ENCODE data around the gene LRRFIP1. TPM values are rescaled to one million over a fixed set of nuclear protein-coding genes. Genes with fewer than 3 reads are reported as not detected.
"Not testable (repeated sequence)": the region's sequence is repeated elsewhere in the genome, so short reads cannot be mapped to it uniquely, and the experiment has no call there.

The LRRFIP1 gene
- total RNA-seq, 1 donor from 2014 or later = 103 TPM

DNA sequence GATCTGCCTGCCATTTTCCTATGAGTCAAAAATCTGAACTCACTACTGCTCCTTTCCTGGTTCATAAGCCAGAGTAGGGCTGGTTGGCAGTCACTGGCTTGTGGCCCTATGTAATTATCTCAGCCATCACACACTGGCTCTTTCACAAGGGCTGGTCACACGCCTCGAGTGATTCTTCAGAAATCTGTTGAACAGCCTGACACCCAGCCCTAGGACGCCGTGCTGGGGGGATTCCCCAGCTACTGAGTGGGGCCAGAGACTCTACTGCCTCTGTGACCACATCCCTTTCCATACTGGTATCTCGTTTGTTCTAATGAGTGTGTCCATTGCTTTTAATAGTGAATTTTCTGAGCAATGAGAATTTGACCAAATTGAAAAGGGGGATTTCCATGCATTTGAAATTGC is 125.4 kb downstream of the LRRFIP1 start:
- ATAC-seq = peak; percentile 34

DNA sequence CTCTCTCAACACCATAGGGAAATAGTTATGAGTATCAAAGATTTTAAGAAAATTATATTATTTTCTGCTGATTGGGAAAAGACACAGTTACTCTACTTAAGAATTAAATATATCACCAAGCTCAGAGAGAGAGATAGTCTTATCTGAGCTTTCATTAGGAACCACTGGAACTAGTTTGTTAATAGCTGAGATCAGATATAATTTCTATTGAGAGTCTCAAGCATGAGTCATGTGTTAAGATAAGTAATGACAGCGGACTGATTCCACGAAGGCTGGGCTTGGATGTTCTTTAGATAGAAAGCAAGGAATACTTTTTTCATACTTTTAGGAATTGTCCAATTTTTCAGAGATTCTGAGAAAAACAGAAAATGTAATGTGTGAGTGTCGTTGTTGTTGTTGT is 126.8 kb downstream of the LRRFIP1 start:
- ATAC-seq = no peak

DNA sequence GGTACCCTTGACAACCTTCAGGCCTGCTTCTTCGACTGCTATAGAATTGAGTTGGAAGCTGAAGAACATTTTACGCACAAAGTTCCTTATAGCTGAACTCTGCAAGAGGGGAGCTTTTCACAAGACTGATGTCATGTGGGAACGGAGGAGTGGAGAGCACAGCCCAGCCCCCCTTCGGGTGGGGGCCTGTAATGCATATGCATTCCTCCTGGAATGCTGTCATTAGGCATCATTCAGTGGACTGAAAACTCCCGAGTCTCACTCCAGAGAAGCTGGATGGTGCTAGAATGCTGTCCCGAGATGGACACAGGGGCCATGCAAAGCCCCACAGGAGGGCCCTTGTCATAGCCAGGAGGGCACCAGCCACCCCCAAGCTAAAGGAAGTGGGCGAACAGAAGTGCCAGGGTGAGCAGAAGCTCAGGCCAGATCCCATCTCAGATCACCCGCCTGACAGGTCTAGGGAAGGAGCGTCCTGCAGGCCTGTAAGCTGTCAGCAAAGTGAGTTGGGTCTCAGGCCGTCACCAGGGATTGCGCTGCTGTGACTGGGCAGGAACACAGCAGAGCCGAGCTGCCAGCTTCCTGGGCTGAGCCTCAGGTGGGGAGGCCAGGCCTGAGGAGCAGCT is 127.3 kb downstream of the LRRFIP1 start:
- peak; percentile 18 for ATAC-seq

DNA sequence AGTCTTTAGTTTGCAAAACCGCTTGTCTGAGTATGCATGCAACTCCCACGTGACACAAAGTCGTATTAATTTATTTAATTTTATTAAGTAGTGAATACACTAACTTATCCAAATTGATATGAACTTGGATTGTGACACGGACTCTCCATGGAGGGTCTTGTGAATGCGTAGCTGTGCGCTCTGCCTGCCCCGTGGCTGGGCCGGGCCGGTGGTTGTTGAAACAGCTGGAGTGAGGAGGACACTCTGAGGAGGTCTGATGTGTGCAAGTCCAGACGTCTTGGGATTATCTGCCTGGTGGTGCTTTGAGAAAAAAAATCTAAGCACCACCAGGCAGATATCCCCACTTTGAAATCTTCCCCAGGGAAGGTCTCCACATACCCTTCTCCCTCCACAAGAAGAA is 130.2 kb downstream of the LRRFIP1 start:
- no peak for ATAC-seq

DNA sequence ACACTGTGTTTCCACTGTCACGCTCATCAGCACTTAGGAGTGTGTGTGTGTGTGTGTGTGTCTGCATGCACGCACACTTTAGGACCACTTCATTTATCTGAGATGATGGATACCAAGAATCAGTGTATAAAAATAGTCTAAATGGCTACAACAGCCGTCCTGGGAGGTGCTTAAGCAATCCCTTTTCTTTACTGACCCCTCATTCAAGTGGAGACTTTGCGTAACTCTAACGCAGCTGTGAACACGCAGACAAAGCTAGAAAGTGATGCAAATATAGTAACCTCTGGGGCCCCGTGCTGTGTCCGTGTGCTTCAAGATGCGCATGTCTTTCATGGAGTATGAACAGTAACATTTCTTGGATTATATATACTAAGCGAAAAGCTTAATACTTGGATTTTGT is 130.8 kb downstream of the LRRFIP1 start:
- no peak for ATAC-seq

DNA sequence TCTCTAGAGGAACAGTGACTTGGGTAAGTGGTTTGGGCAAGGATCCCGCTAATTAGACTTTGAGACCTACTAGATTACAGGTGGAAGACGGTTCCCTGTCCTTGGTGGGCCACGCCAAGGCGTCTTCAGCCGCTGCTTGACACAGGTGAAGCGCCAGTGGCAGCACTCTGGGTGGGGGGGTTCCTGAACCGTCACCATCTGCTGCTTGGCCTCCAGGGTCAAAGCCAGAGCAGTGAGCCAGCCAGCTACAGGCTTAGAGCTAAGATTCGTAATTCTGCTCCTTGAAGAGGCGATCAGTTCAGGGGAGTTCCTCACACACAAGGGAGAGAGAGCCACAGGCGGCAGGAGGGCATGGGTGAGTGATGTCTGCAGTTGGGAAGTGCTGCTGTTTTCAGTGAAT is 131.8 kb downstream of the LRRFIP1 start:
- no peak for ATAC-seq

DNA sequence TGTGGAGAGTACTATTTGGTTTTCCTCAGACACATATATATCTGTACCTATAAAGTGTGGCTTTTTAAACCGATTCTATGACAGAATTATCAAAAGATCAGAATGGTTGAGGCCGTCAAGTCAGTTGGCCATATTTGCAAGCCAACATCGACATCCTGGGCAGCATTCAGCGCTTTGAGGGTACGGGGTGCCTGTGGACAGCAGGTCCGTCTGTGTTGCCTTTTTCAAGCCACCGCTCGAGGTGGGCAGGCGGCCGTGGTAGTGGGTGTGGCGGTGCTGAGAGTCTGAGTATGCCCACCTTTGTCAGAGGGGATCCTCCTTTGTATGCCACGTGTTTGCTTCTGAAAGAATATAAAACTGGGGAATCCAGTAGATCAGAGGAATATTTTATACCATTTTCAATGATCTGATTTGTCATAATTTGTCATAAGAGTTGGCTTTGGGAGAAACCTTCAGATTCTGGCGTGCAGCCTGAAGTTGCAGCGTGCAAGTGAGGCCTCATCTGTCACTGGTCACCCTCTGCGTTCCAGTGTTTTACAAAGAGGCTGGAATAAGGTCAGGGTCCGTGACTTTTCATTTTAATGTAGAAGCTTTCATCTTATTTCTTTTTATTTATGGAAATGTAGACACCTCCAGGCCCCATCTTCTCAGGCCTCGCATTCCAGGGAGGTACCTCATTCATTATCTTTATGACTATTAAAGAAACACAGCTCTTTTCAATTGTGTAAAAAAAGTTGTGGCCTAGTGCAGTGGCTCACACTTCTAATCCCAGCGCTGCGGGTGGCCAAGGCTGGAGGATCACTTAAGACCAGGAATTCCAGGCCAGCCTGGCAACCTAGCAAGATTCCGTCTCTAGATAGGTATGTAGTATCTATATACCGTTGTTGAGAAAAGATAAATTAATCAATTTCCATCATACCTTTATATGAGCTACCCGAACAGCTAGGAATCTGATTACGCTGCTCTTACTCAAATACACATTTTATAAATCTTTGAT is 133.4 kb downstream of the LRRFIP1 start:
- ATAC-seq = no peak

DNA sequence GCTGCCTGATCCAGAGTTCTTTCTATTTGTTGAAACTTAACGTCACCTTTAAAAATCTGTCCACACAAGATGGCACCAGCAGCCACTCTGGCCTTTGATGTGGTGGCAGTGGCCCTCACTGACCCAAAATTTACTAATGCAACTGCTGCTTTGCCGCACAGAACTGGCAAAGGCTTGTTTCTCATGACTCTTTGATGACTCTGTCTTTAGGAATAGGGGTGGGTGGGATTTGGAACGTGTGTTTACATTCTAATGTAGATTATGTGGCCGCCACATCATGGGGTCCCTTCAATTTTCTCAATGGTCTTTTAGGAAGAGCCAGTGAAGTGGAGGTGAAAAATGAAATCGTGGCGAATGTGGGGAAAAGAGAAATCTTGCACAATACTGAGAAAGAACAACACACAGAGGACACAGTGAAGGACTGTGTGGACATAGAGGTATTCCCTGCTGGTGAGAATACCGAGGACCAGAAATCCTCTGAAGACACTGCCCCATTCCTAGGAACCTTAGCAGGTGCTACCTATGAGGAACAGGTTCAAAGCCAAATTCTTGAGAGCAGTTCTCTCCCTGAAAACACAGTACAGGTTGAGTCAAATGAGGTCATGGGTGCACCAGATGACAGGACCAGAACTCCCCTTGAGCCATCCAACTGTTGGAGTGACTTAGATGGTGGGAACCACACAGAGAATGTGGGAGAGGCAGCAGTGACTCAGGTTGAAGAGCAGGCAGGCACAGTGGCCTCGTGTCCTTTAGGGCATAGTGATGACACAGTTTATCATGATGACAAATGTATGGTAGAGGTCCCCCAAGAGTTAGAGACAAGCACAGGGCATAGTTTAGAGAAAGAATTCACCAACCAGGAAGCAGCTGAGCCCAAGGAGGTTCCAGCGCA is 135.2 kb downstream of the LRRFIP1 start:
- ATAC-seq = peak; percentile 25

DNA sequence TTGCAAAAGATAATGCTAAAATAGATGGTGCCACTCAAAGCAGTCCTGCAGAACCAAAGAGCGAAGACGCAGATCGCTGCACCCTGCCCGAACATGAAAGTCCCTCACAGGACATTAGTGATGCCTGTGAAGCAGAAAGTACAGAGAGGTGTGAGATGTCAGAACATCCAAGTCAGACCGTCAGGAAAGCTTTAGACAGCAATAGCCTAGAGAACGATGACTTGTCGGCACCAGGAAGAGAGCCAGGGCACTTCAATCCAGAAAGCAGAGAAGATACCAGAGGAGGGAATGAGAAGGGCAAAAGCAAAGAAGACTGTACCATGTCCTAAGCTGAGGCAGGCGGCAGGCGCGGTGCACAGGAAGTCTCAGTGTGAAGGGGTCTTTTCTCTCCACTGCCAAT is 136.4 kb downstream of the LRRFIP1 start:
- no peak for ATAC-seq

DNA sequence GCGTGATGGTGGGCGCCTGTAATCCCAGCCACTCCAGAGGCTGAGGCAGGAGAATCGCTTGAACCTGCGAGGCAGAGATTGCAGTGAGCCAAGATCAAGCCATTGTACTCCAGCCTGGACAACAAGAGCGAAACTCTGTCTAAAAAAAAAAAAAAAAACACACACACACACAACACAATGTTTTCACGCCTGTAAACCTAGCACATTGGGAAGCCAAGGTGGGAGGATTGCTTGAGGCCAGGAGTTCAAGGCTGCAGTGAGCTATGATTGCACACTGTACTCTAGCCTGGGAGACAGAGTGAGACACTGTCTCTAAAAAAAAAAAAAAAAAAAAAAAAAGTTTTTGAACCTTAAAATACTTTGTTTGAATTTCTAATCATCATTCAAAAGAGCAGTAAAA is 137.7 kb downstream of the LRRFIP1 start:
- ATAC-seq = not testable (repeated sequence)

DNA sequence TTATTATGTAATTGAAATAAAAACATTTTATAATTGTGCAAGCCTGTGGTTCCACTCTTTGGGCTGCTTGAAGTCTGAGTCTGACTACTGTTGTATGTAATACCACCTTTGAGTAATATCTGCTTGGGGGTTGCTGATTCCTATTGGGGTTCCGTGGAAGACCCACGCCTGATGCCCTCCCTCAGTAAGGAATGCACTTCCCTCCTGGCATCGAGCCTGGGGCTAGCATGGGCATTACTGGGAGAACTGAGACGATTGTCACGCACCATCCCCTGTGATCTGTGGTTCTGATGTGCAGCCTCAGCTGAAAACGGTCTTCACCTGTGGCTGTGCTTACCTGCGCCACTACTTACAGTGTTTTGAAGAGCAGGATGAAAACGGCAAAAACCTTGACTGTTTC is 138.5 kb downstream of the LRRFIP1 start:
- no peak for ATAC-seq

DNA sequence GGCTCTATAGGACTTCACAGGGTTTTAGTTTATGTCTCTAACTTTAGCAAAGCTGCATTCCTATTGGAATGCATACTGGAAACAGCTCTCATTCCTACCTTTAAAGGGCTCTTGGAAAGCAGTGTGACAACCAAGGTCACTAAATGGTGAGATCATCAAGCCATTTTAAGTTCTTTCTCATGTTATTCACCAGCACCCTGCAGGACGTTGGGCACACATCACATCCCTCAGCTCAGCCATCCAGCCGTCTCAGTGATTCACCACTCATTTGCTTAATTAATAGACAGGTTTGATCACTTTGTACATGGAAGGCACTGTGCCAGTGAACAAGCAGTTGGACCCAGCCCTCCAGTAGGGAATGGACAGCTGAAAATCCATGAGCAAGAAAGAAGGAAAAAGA is 139.0 kb downstream of the LRRFIP1 start:
- peak; percentile 59 for ATAC-seq

DNA sequence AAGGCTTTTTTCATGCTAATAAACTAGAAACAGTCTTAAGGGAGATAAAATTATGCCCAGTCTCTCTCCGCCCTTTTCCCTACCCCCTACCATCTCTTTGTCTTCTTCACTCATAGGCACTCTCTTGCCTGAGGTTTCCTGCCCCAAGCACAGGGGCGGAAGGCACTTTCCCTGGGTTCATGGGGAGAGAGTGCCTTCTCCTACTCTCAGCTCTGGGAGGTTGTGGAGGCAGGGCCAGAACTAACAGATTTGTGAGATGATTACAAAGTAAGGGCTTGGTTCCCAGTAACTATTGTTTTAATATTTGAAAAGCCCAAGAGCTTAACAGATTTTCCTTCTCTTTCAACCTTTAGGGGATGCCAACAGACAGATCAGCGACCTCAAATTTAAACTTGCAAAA is 145.1 kb downstream of the LRRFIP1 start:
- ATAC-seq = no peak

DNA sequence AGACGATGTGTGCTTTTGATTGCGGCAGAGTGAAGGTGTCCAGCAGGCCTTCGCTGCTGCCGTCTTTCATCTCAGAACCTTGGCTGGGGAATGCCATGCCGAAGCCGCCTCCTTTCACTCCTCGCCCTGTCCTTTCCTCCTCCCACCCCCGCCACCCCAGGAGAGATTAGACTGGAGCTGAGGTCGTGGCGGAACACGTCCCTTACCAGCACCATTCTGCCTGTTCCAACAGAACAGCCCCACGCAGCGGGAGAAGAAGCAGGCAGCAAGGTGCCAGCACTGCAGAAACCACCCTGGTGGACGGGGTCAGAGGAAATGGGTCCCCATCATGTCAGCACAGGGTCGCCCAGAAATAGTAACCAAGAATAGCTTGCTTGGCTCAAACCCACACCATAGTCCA is 146.4 kb downstream of the LRRFIP1 start:
- no peak for ATAC-seq

DNA sequence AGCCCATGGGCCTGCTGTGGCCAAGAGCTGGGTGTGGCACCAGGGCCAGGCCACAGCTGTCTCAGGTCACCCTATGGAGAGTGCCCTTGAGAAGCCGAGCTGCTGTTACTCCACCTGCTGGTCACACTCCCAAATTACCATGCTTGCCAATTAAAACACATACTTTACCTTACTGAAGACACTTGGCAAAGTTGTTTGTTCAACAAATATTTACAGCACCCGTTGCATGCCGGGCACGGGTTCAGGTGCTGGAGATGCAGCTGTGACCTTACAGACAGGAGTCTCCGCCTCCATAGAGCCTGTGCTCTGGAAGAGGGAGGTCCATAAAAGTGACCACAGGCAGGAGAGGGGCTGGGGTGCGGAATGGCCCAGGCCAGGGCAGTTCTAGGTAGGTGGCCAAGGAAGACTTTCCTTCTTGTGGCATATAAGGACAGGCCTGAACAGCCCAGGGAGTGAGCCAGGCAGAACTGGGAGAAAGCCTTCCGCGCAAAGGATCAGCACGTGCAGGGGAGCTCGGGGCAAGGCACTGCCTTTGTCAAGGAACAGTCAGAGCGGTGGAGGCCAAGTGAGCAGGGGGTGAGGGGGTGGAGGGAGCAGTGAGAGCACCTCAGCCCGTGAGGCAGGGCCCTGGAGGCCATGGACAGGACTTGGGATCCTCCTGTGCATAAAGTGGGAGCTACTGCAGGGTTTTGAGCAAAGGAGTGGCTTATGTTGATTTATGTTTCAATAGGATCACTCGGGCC is 147.6 kb downstream of the LRRFIP1 start:
- peak; percentile 84 for ATAC-seq

DNA sequence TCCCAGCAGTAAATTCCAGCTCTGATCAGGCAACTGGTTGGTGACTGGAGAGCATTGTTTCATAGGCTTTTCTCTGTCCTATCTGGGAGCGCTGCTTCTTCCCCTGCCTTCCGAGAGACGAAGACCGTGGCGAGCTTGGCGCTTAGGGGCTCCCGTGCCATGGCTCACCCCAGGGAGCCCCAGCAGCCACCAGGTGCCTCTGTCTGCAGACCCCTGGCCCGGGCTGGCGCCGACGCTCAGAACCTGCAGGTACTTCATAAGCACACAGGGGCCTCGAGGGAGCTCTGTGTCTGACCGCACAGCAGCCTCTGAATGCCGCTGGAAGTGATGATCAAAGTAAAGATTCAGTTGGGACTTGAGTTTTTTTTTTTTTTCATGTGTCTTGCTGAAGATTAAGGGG is 152.1 kb downstream of the LRRFIP1 start:
- no peak for ATAC-seq

DNA sequence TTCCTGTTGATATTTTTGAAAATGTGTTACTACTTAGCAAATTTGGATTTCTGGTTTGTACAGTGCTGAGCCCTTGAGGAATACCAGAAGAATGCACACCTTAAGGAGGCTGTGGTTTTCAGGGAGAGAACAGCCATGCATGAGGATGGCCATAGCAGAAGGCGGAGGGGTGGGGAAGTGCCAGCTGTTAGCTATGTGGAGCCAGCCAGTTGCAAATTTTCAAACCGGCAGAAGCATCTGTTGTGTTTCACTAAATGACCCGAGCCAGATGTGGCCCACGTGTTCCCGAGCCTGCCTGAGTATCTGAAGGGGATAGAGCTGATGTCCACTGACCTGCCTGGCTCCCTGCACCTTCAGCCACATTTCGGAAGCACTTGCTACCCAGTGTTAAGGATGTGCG is 154.8 kb downstream of the LRRFIP1 start:
- no peak for ATAC-seq

DNA sequence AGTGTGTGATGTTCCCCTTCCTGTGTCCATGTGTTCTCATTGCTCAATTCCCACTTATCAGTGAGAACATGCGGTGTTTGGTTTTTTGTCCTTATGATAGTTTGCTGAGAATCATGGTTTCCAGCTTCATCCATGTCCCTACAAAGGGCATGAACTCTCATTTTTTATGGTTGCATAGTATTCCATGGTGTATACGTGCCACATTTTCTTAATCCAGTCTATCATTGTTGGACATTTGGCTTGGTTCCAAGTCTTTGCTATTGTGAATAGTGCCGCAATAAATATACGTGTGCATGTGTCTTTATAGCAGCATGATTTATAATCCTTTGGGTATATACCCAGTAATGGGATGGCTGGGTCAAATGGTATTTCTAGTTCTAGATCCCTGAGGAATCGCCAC is 156.3 kb downstream of the LRRFIP1 start:
- not testable (repeated sequence) for ATAC-seq

DNA sequence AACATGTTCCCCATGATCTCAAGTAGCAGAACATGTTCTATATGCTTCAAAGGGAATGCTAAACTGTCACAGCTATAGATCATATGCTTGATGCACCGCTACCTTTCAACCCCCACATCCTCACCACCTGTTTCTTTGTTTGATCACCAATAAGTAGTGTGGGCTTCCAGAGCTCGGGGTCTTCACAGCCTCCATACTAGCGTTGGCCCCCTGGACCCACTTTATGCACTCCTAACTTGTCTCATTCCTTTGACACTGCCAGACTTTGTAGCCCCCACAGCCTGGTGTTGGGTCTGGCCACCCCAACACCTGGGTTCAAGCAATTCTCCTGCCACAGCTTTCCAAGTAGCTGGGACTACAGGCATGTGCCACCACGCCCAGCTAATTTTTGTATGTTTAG is 159.5 kb downstream of the LRRFIP1 start:
- no peak for ATAC-seq

DNA sequence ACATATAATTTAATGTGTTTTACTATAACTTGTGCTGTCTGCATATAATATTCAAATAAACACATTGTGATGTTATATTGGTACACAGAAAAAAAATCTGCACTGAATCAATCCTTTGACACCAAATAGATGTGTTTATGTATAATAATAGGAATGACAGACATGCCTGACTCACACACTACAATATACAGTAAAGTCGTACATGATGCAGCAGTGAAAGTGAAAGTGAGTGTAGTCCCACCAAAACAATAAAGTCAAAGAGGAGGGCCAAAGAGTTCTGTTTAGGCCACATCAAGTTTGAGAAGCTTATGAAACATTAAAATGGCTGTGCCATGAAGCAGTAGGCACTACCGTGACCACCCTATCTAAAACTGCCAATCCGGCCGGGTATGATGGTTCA is 163.0 kb downstream of the LRRFIP1 start:
- ATAC-seq = no peak

DNA sequence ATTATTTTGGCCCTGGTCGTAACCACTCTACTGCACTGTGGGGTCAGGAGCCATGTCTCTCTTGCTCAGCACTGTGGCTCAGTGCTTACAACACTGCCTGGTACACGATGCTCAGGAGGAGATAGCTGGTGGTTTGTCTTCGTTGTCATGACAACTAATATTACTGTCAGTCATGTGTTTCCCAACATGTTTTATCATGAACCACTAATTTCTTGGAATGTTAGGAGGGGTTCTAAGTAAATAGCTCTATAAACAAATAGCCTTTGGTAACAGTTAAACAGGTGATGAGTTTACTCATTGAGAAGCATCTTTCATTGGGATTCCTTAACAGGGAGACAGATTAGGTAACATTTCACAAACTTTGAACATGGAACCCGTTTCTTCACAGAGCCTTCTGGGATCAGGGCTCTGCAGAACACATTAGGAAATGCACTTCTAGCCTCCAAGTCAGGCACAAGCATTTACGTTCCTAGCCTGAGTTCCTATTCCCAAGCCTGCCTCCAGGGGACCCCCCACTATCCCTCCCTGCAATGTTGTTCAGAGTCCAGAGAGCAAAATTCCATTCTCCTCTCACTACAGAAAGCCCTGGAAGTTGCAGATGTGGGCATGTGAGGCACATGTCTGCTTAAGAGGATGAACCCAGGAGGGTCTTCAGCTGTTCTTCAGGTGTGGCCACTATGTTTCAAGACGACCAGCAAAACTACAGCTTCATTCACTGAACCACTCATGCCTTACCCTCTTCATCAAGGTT is 164.8 kb downstream of the LRRFIP1 start:
- peak; percentile 52 for ATAC-seq

All from esophagus mucosa (tissue), 1 donor.